Calu3 (cell line): ENCODE data around the gene EYA4. TPM values are rescaled to one million over a fixed set of nuclear protein-coding genes. Genes with fewer than 3 reads are reported as not detected.

ENCODE experiments used
- BruUV-seq: library from RNA; stranded (reverse); fragments of 400-500 nt; replicated peaks from 2 replicates; lab custom pipeline; 2021; lab: Mats Ljungman, UMichigan
- CTCF ChIA-PET: fragments of 300-600 bp; sonication (Branson Sonifier 250); formaldehyde crosslinking; loops from one replicate; lab custom pipeline; 2022; ENCODE audit warnings: antibody characterized with exemption; lab: Charles Lee
- DNase-seq: peaks from one replicate; pipeline ENCODE4 v3.0.0; 2022
- H3K27ac Mint-ChIP-seq: one replicate; pipeline ENCODE4 v1.8.0; 2022; ENCODE audit warnings: mixed read lengths; ENCODE audit not compliant: unreplicated experiment
- H3K27me3 Mint-ChIP-seq: one replicate; pipeline ENCODE4 v1.8.0; 2022; ENCODE audit warnings: mixed read lengths; ENCODE audit not compliant: unreplicated experiment
- H3K36me3 Mint-ChIP-seq: one replicate; pipeline ENCODE4 v1.8.0; 2022; ENCODE audit warnings: mild to moderate bottlenecking, moderate library complexity, mixed read lengths; ENCODE audit not compliant: insufficient read depth, unreplicated experiment
- H3K4me1 Mint-ChIP-seq: one replicate; pipeline ENCODE4 v1.8.0; 2022; ENCODE audit warnings: mild to moderate bottlenecking, low read depth, mixed read lengths; ENCODE audit not compliant: unreplicated experiment
- H3K4me3 Mint-ChIP-seq: one replicate; pipeline ENCODE4 v1.8.0; 2022; ENCODE audit warnings: mild to moderate bottlenecking, low read depth, moderate library complexity, mixed read lengths; ENCODE audit not compliant: unreplicated experiment
- H3K9me3 Mint-ChIP-seq: one replicate; pipeline ENCODE4 v1.8.0; 2022; ENCODE audit warnings: low read depth, mixed read lengths; ENCODE audit not compliant: unreplicated experiment
- CTCF ChIP-seq: fragments of 200-600 bp; IDR thresholded peaks from one replicate; pipeline ENCODE4 v1.8.0; 2022; ENCODE audit warnings: antibody characterized with exemption; ENCODE audit not compliant: unreplicated experiment
- intact Hi-C: fragments of 100-400 bp; cut with micrococcal nuclease; formaldehyde crosslinking; loops from one replicate; pipeline ENCODE4 v1.10.0; 2022; ENCODE audit not compliant: unreplicated experiment
- total RNA-seq: library from RNA; stranded (reverse); gene quantifications from 2 replicates; pipeline ENCODE4 v1.2.3, GENCODE V29; 2022

EYA4 gene
- total RNA-seq, 1 experiment from 2014 or later: 55.1 TPM

- Mint-ChIP-seq H3K36me3 (no peaks in the 10 kb centered on the region), H3K4me1 (no peaks in the 10 kb centered on the region), H3K4me3 (no peak overlapping the region), H3K9me3 (no peaks in the 10 kb centered on the region), H3K27me3 (no peaks in the 10 kb centered on the region), H3K27ac (no peak overlapping the region)
- CTCF ChIA-PET: interaction anchor here (0.7 kb wide), 1 partner anchor 102 kb away, joined by 4 read pairs; no protein-coding TSS in a partner anchor
- BruUV-seq: no TSS peak
- no peak for TF ChIP-seq CTCF
- intact Hi-C loops: no loop called here
- no peak for DNase-seq
Measured at GRCh38 chr6:133404151-133404550, 163.0 kb downstream of the EYA4 start.

- CTCF ChIA-PET: interaction anchor here (0.7 kb wide), 1 partner anchor 101 kb away, joined by 4 read pairs; no protein-coding TSS in a partner anchor
- Mint-ChIP-seq H3K4me3 (no peak overlapping the region), H3K4me1 (no peaks in the 10 kb centered on the region), H3K27me3 (no peaks in the 10 kb centered on the region), H3K27ac (no peak overlapping the region), H3K36me3 (no peaks in the 10 kb centered on the region), H3K9me3 (no peaks in the 10 kb centered on the region)
- intact Hi-C loops: loop anchor here (5.0 kb wide), 1 partner anchor 62 kb away; no protein-coding TSS in a partner anchor
- no peak for TF ChIP-seq CTCF
- BruUV-seq: no TSS peak
- no peak for DNase-seq
Measured at GRCh38 chr6:133404728-133405127, 163.6 kb downstream of the EYA4 start.

GRCh38 chr6:133407320-133408100, 166.4 kb downstream of the EYA4 start:
- no peak for DNase-seq
- H3K27me3 Mint-ChIP-seq: no peaks in the 10 kb centered on the region
- peaks cover 12% of the 10 kb centered on the region for H3K4me1 Mint-ChIP-seq
- TF ChIP-seq CTCF: no peak
- H3K36me3 Mint-ChIP-seq: no peaks in the 10 kb centered on the region
- BruUV-seq: no TSS peak
- H3K9me3 Mint-ChIP-seq: no peaks in the 10 kb centered on the region
- H3K27ac Mint-ChIP-seq: no peak overlapping the region
- H3K4me3 Mint-ChIP-seq: no peak overlapping the region
- intact Hi-C loops: loop anchor here (5.0 kb wide), 1 partner anchor 65 kb away; no protein-coding TSS in a partner anchor
- CTCF ChIA-PET: interaction anchor here (0.7 kb wide), 1 partner anchor 434 kb away, joined by 4 read pairs; no protein-coding TSS in a partner anchor

GRCh38 chr6:133408132-133408531, 167.0 kb downstream of the EYA4 start:
- no peak for TF ChIP-seq CTCF
- Mint-ChIP-seq H3K36me3 (no peaks in the 10 kb centered on the region), H3K4me1 (peaks cover 12% of the 10 kb centered on the region), H3K27me3 (no peaks in the 10 kb centered on the region), H3K9me3 (no peaks in the 10 kb centered on the region), H3K4me3 (no peak overlapping the region), H3K27ac (no peak overlapping the region)
- DNase-seq: no peak
- intact Hi-C loops: loop anchor here (5.0 kb wide), 1 partner anchor 66 kb away; no protein-coding TSS in a partner anchor
- CTCF ChIA-PET: no interaction called here
- no TSS peak for BruUV-seq
